CD4-positive, alpha-beta T cell treated with Interleukin-4 for 1 hour (primary cell): ENCODE results near the gene XAGE1B.
"Not testable (repeated sequence)": the region's sequence is repeated elsewhere in the genome, so short reads cannot be mapped to it uniquely, and the experiment has no call there.

Experiments
- DNase-seq, 2 donors: peaks; one replicate each; pipeline ENCODE4 v3.0.0-alpha.2; 2020 to 2022

XAGE1B gene

GRCh38 chrX:52516987-52517325 is at the start of gene XAGE1B:
Gene XAGE1B (minus strand): TSS chrX:52517063. CDS start chrX:52515527, 1,536 bp downstream.
- DNase-seq: not testable (repeated sequence)

GRCh38 chrX:52563105-52563504 is 46.2 kb upstream of the XAGE1B start:
- DNase-seq: no peak

- DNase-seq: no peak
Observed at GRCh38 chrX:52558140-52558539, 41.3 kb upstream of the XAGE1B start.

- DNase-seq: no peak
Observed at GRCh38 chrX:52556741-52557140, 39.9 kb upstream of the XAGE1B start.

GRCh38 chrX:52553995-52554642 is 37.3 kb upstream of the XAGE1B start:
- DNase-seq: no peak

GRCh38 chrX:52548769-52549168 is 31.9 kb upstream of the XAGE1B start:
- DNase-seq: not testable (repeated sequence)

- no peak for DNase-seq
Observed at GRCh38 chrX:52544147-52544840, 27.4 kb upstream of the XAGE1B start.

- no peak for DNase-seq
Observed at GRCh38 chrX:52542311-52542710, 25.4 kb upstream of the XAGE1B start.

GRCh38 chrX:52541051-52541450 is 24.2 kb upstream of the XAGE1B start:
- not testable (repeated sequence) for DNase-seq

- DNase-seq: not testable (repeated sequence)
Observed at GRCh38 chrX:52516110-52516986, 515 bp downstream of the XAGE1B start.

- not testable (repeated sequence) for DNase-seq
Observed at GRCh38 chrX:52511126-52511525, 5.7 kb downstream of the XAGE1B start.

- DNase-seq: no peak
Observed at GRCh38 chrX:52509916-52510315, 6.9 kb downstream of the XAGE1B start.

GRCh38 chrX:52507331-52507730 is 9.5 kb downstream of the XAGE1B start:
- no peak for DNase-seq

GRCh38 chrX:52504551-52504950 is 12.3 kb downstream of the XAGE1B start:
- no peak for DNase-seq

GRCh38 chrX:52501362-52501761 is 15.5 kb downstream of the XAGE1B start:
- DNase-seq: not testable (repeated sequence)

- DNase-seq: not testable (repeated sequence)
Observed at GRCh38 chrX:52496419-52496772, 20.5 kb downstream of the XAGE1B start.

- not testable (repeated sequence) for DNase-seq
Observed at GRCh38 chrX:52495545-52496418, 21.1 kb downstream of the XAGE1B start, which contains the start of gene XAGE1A. Gene XAGE1A (plus strand): TSS chrX:52495808. CDS start chrX:52497362, 1,554 bp downstream.

- DNase-seq: not testable (repeated sequence)
Observed at GRCh38 chrX:52471301-52471700, 45.6 kb downstream of the XAGE1B start.
